Endothelial cell (in vitro differentiated cells): ENCODE results near the gene PUM1. TPM values are rescaled to one million over a fixed set of nuclear protein-coding genes. Genes with fewer than 3 reads are reported as not detected.
"Not testable (repeated sequence)": the region's sequence is repeated elsewhere in the genome, so short reads cannot be mapped to it uniquely, and the experiment has no call there.

Experiments used
- DNase-seq: peaks from one replicate; pipeline ENCODE4 v3.0.0; 2021; ENCODE audit warnings: low spot score
- H3K27ac Mint-ChIP-seq: one replicate; pipeline ENCODE4 v1.8.0; 2021; ENCODE audit warnings: mixed read lengths, inconsistent platforms; ENCODE audit not compliant: unreplicated experiment
- H3K27me3 Mint-ChIP-seq: one replicate; pipeline ENCODE4 v1.8.0; 2021; ENCODE audit warnings: mild to moderate bottlenecking, moderate library complexity, mixed read lengths, inconsistent platforms; ENCODE audit not compliant: unreplicated experiment
- H3K36me3 Mint-ChIP-seq: one replicate; pipeline ENCODE4 v1.8.0; 2021; ENCODE audit warnings: mild to moderate bottlenecking, low read depth, mixed read lengths, inconsistent platforms; ENCODE audit not compliant: unreplicated experiment
- H3K4me1 Mint-ChIP-seq: one replicate; pipeline ENCODE4 v1.8.0; 2021; ENCODE audit warnings: mild to moderate bottlenecking, mixed read lengths, inconsistent platforms; ENCODE audit not compliant: unreplicated experiment
- H3K4me3 Mint-ChIP-seq: one replicate; pipeline ENCODE4 v1.8.0; 2021; ENCODE audit warnings: mild to moderate bottlenecking, mixed read lengths, inconsistent platforms; ENCODE audit not compliant: unreplicated experiment
- H3K9me3 Mint-ChIP-seq: one replicate; pipeline ENCODE4 v1.8.0; 2021; ENCODE audit warnings: mixed read lengths, inconsistent platforms; ENCODE audit not compliant: unreplicated experiment
- total RNA-seq: library from RNA; stranded (reverse); fragmentation: NEBNext Ultra II Directional; extraction: Animal tissue kit (Norgen Biotek cat#: 25700); gene quantifications from one replicate; pipeline ENCODE4 v1.2.1, GENCODE V29; 2021; ENCODE audit not compliant: unreplicated experiment
- TF ChIP-seq, protein P1 (sequence below): fragments of 200-600 bp; sonication (generic); IDR thresholded peaks from one replicate; pipeline ENCODE4 v1.5.0; 2021; ENCODE audit warnings: antibody characterized with exemption; ENCODE audit not compliant: unreplicated experiment

Gene PUM1
- total RNA-seq, 1 donor from 2014 or later: 135 TPM

DNA sequence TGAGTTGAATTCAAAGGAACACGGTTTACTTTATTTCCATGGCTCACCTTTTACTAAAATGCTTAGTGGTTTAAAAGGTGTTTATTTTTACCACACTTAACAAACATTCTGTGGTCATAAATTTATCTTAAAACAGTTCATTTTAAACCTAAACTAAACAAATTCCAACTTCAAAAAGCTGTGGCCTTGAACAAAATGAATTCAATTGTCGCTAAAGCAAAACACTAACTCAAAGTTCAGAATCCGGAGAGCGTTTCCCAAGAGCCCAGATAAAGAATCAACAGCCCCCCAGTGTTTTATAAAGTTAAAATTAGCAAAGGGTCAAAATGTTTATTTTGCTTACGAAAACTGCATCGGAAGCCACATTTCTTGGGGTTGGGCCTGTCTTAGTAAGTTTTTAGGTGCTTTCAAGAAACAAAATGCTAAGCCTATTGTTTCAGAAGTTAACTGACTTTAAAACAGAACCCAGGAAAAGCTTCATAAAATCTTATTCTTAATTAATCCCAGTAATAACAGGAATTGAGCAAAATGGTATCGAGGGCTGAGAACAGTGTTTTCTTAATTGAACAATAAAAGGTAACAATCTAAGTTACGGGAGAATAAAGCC, 1.3 kb downstream of the PUM1 start:
- DNase-seq: no peak
- H3K4me1 Mint-ChIP-seq: peaks cover 12% of the 10 kb centered on the region
- peaks cover 12% of the 10 kb centered on the region for H3K27me3 Mint-ChIP-seq
- TF ChIP-seq, protein P1, sequence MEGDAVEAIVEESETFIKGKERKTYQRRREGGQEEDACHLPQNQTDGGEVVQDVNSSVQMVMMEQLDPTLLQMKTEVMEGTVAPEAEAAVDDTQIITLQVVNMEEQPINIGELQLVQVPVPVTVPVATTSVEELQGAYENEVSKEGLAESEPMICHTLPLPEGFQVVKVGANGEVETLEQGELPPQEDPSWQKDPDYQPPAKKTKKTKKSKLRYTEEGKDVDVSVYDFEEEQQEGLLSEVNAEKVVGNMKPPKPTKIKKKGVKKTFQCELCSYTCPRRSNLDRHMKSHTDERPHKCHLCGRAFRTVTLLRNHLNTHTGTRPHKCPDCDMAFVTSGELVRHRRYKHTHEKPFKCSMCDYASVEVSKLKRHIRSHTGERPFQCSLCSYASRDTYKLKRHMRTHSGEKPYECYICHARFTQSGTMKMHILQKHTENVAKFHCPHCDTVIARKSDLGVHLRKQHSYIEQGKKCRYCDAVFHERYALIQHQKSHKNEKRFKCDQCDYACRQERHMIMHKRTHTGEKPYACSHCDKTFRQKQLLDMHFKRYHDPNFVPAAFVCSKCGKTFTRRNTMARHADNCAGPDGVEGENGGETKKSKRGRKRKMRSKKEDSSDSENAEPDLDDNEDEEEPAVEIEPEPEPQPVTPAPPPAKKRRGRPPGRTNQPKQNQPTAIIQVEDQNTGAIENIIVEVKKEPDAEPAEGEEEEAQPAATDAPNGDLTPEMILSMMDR: no peak
- H3K27ac Mint-ChIP-seq: peak overlapping the region; percentile 100
- no peaks in the 10 kb centered on the region for H3K9me3 Mint-ChIP-seq
- H3K4me3 Mint-ChIP-seq: peak overlapping the region; percentile 99
- peaks cover 17% of the 10 kb centered on the region for H3K36me3 Mint-ChIP-seq

DNA sequence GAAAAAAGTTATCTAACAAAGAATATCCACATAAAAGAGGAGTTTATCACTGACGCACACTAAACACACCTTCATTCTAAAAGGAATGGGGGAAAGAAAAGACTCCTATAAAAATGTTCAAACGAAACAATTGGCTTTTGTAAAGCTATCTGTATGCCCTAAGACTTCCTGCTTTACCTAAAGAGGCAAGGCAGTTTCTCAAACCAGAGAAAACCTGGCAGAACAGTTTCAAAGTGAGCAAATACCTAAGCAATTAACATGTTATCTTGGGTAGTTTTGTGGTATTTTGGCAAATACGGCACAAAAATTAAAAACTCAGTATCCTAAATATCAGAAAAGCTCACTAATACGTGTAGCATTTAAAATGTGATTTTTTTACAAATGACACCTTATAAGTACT, 1.9 kb downstream of the PUM1 start:
- DNase-seq: no peak
- Mint-ChIP-seq H3K36me3 (peaks cover 23% of the 10 kb centered on the region), H3K27ac (peak overlapping the region; percentile 100), H3K9me3 (no peaks in the 10 kb centered on the region), H3K4me1 (peaks cover 12% of the 10 kb centered on the region), H3K4me3 (peak overlapping the region; percentile 99), H3K27me3 (peaks cover 12% of the 10 kb centered on the region)
- TF ChIP-seq, protein P1: no peak

DNA sequence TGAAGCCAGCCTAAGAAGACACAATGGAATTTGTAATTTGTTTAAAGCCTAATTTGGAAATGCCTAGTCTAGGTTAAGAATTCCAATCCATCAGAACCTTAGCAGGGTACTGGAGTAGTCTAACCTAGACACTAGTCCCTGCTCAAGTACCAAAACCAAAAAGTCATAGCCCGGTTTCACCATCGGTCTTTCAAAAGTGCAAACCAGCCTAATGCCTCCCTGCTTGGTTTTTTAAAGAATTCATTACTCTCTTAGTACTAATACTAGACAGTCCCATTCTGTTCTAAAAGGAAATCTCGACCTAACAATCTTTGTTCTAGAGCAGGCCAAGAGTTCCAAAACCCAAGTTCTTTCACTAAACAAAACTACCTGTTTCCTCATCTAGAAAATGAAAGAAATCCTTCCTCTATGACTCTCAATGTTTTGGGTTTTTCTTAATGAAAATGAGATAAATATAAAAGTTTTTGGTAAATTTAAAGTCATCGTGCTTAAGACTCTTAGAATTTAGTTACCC, 2.6 kb downstream of the PUM1 start:
- peaks cover 26% of the 10 kb centered on the region for H3K36me3 Mint-ChIP-seq

DNA sequence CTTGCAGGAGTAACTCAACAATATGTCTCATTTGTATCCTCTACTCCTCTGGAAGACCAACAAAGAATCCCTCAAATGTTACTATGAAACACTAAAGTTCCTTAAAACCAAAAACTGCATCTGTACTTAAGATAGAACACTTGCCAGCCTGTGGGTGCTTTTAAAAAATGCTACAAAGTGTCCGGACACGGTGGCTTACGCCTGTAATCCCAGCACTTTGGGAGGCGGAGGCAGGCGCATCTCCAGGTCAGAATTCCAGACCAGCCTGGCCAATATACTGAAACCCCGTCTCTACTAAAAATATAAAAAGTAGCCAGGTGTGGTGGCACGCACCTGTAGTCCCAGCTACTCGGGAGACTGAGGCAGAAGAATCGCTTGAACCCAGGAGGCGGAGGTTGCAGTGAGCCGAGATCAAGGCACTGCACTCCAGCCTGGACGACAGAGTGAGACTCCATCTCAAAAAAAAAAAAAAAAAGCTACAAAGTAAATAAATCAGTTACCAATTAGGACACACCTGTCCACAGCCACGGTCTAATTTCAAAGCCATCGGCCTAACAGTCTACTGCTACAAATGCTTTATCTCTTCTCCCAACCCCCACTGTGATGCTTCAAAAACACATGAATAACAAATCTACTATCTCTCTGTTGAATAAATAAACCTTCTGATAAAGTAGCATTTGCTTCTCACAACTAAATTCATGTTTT, 3.2 kb downstream of the PUM1 start:
- Mint-ChIP-seq H3K27ac (peak overlapping the region; percentile 16), H3K4me1 (peaks cover 15% of the 10 kb centered on the region), H3K27me3 (peaks cover 12% of the 10 kb centered on the region), H3K36me3 (peaks cover 31% of the 10 kb centered on the region), H3K4me3 (peak overlapping the region; percentile 75)
- not testable (repeated sequence) for H3K9me3 Mint-ChIP-seq, DNase-seq

More for the DNA sequence above, 2.6 kb downstream of the PUM1 start:
- Mint-ChIP-seq H3K27me3 (peaks cover 12% of the 10 kb centered on the region), H3K4me3 (peak overlapping the region; percentile 99), H3K9me3 (no peaks in the 10 kb centered on the region), H3K4me1 (peaks cover 15% of the 10 kb centered on the region), H3K27ac (peak overlapping the region; percentile 84)
- TF ChIP-seq, protein P1: no peak
- DNase-seq: no peak

DNA sequence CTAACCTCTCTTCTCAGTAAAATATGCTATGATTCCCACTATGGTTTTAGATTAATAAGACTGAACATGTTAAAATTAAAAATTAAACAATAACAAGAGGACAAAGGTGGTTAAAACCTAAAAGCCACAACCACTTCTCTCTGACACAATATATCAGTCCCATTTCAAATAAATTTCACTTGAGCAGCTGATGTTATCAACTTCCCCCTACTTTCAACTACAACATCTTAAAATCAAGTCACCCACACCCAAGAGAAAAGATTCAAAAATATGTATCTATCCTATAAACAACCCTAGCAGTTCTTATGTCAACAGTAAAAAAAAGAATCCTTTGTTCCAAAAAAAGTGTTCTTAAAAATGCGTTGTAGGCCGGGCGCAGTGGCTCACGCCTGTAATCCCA, 7.5 kb downstream of the PUM1 start:
- peak overlapping the region; percentile 13 for H3K4me3 Mint-ChIP-seq
- no peaks in the 10 kb centered on the region for H3K27me3 Mint-ChIP-seq
- H3K27ac Mint-ChIP-seq: peak overlapping the region; percentile 8
- no peaks in the 10 kb centered on the region for H3K9me3 Mint-ChIP-seq
- peaks cover 28% of the 10 kb centered on the region for H3K36me3 Mint-ChIP-seq
- peaks cover 10% of the 10 kb centered on the region for H3K4me1 Mint-ChIP-seq
- TF ChIP-seq, protein P1: no peak
- no peak for DNase-seq
